K562 (cell line): ENCODE measurements around the gene SMARCC1. TPM values are rescaled to one million over a fixed set of nuclear protein-coding genes. Genes with fewer than 3 reads are reported as not detected.
"Not testable (repeated sequence)": the region's sequence is repeated elsewhere in the genome, so short reads cannot be mapped to it uniquely, and the experiment has no call there.

Experiments
- ATAC-seq: fragments of 200-7000 bp; cut with Tn5 transposase; 3 replicates; pipeline ENCODE4 v1.9.1; 2020; ENCODE audit warnings: moderate library complexity
- BruUV-seq: library from RNA; stranded (reverse); fragments of 400-500 nt; replicated peaks from 2 replicates; lab custom pipeline; 2021; lab: Mats Ljungman, UMichigan
- CTCF ChIA-PET: fragments of 300-600 bp; formaldehyde crosslinking; extraction: SDS; loops from one replicate; lab custom pipeline; 2021; ENCODE audit warnings: low intra/inter-chr PET ratio; lab: Yijun Ruan, JAX
- POLR2A ChIA-PET: fragments of 300-600, 350-650 bp; sonication (Branson Sonifier 250); formaldehyde crosslinking; extraction: SDS; loops from one replicate; lab custom pipeline; 2021; ENCODE audit warnings: antibody characterized with exemption, inconsistent platforms; lab: Yijun Ruan, JAX
- DNase-seq, 4 experiments: peaks; one replicate each; pipeline versions ENCODE4 v3.0.0 to v3.0.0-alpha.2; 2011 to 2018; ENCODE audit warnings: low spot score in 3 of 4, mixed read lengths in 3 of 4; ENCODE audit errors: extremely low read depth in 1 of 4
- FAIRE-seq: peaks from 2 replicates; lab custom pipeline; 2011; peaks lifted over from hg19 to GRCh38; lab: Jason Lieb, UNC
- H2AFZ ChIP-seq: 2 replicates; pipeline ENCODE4 v1.6.0; 2011; ENCODE audit warnings: low read depth, low read length, control low read depth, inconsistent platforms
- H3K27ac ChIP-seq: fragments of 200-600 bp; 3 replicates; pipeline ENCODE4 v1.8.0; 2011; ENCODE audit warnings: low read depth, mild to moderate bottlenecking, control low read depth, inconsistent platforms, low read length, moderate library complexity, mixed read lengths; ENCODE audit errors: extremely low read depth
- H3K27me3 ChIP-seq, 2 experiments: fragments of 300-600 bp in 1 of 2; 2 replicates in 1 of 2; 3 replicates in 1 of 2; pipeline versions ENCODE4 v1.6.0 to v1.8.0; 2011; ENCODE audit warnings: inconsistent platforms in 2 of 2, low read length in 2 of 2, mild to moderate bottlenecking in 1 of 2, mixed read lengths in 1 of 2, moderate library complexity in 1 of 2; ENCODE audit not compliant: control insufficient read depth in 2 of 2, insufficient read depth in 2 of 2
- H3K36me3 ChIP-seq: fragments of 300-600 bp; 3 replicates; pipeline ENCODE4 v1.8.0; 2011; ENCODE audit warnings: mild to moderate bottlenecking, low read length, inconsistent platforms; ENCODE audit not compliant: control insufficient read depth, insufficient read depth
- H3K4me1 ChIP-seq, 2 experiments: fragments of 200-600 bp in 1 of 2; replicated peaks in 1 of 2; 2 replicates in 1 of 2; 3 replicates in 1 of 2; pipeline versions ENCODE4 v1.5.1 to v1.8.0; 2011; ENCODE audit warnings: inconsistent platforms in 2 of 2, low read length in 2 of 2, mild to moderate bottlenecking in 1 of 2, mixed read lengths in 1 of 2, moderate library complexity in 1 of 2; ENCODE audit not compliant: control insufficient read depth in 2 of 2, insufficient read depth in 2 of 2
- H3K4me2 ChIP-seq: 2 replicates; pipeline ENCODE4 v1.6.1; 2011; ENCODE audit warnings: low read length, control low read depth, inconsistent platforms, mixed read lengths; ENCODE audit not compliant: insufficient read depth
- H3K4me3 ChIP-seq: fragments of 200-600 bp; sonication (generic), shearing (Covaris generic); 2 replicates; pipeline ENCODE4 v1.5.1; 2016; ENCODE audit warnings: control low read depth, inconsistent platforms
- H3K79me2 ChIP-seq: fragments of 200-600 bp; 3 replicates; pipeline ENCODE4 v1.8.0; 2011; ENCODE audit warnings: low read length, inconsistent platforms; ENCODE audit not compliant: control insufficient read depth, insufficient read depth
- H3K9ac ChIP-seq, 2 experiments: 2 replicates each; pipeline versions ENCODE4 v1.6.0 to v1.6.1; 2011; ENCODE audit warnings: low read depth in 2 of 2, low read length in 2 of 2, control low read depth in 1 of 2, inconsistent platforms in 1 of 2, mild to moderate bottlenecking in 1 of 2, mixed read lengths in 1 of 2; ENCODE audit not compliant: insufficient read depth in 1 of 2
- H3K9me1 ChIP-seq: one replicate; pipeline ENCODE4 v1.6.0; 2011; ENCODE audit warnings: inconsistent platforms, mild to moderate bottlenecking, low read length, moderate library complexity; ENCODE audit not compliant: control insufficient read depth, insufficient read depth
- H3K9me3 ChIP-seq: replicated peaks from 2 replicates; pipeline ENCODE4 v1.5.1; 2011; ENCODE audit warnings: low read depth, low read length, inconsistent platforms; ENCODE audit not compliant: control insufficient read depth, insufficient read depth
- H4K20me1 ChIP-seq: replicated peaks from 2 replicates; pipeline ENCODE4 v1.6.1; 2011; ENCODE audit warnings: low read length, inconsistent platforms, mixed read lengths; ENCODE audit not compliant: control insufficient read depth, insufficient read depth
- ADNP ChIP-seq: fragments of 200-800 bp; sonication (Bioruptor generic); IDR thresholded peaks from 2 replicates; pipeline ENCODE4 v1.6.1; 2016; ENCODE audit warnings: missing genetic modification characterization, missing compliant biosample characterization
- ARID1B ChIP-seq: fragments of 450-650 bp; IDR thresholded peaks from 2 replicates; pipeline ENCODE4 v1.6.1; 2016; ENCODE audit warnings: antibody characterized with exemption, mild to moderate bottlenecking, inconsistent platforms
- ATF3 ChIP-seq, 2 experiments: fragments of 450-650 bp in 1 of 2; sonication (generic) in 1 of 2; formaldehyde crosslinking in 1 of 2; IDR thresholded peaks in 1 of 2; conservative IDR thresholded peaks in 1 of 2; 2 replicates each; pipeline versions ENCODE4 v1.6.1 to v1.8.1; 2016 to 2023; ENCODE audit warnings: mild to moderate bottlenecking in 2 of 2, moderate library complexity in 2 of 2, inconsistent platforms in 1 of 2, missing genetic modification reagents in 1 of 2
- CBFA2T3 ChIP-seq: fragments of 450-650 bp; IDR thresholded peaks from 2 replicates; pipeline ENCODE4 v1.6.1; 2017
- CEBPB ChIP-seq: fragments of 450-650 bp; IDR thresholded peaks from 2 replicates; pipeline ENCODE4 v1.6.1; 2016; ENCODE audit warnings: missing genetic modification characterization, missing compliant biosample characterization
- CEBPG ChIP-seq, 3 experiments: fragments of 200-800 bp in 1 of 3; sonication (Bioruptor generic) in 1 of 3; sonication (generic) in 1 of 3; formaldehyde crosslinking in 1 of 3; IDR thresholded peaks in 2 of 3; conservative IDR thresholded peaks in 1 of 3; 2 replicates each; pipeline versions ENCODE4 v1.6.1 to v1.8.0; 2016 to 2022; ENCODE audit warnings: missing compliant biosample characterization in 2 of 3, missing genetic modification characterization in 2 of 3, mild to moderate bottlenecking in 1 of 3, missing genetic modification reagents in 1 of 3
- DPF2 ChIP-seq: fragments of 450-650 bp; IDR thresholded peaks from 2 replicates; pipeline ENCODE4 v1.6.1; 2016
- FOSL1 ChIP-seq: fragments of 200-800 bp; sonication (Bioruptor generic); conservative IDR thresholded peaks from 2 replicates; pipeline ENCODE4 v1.6.1; 2016; ENCODE audit warnings: missing genetic modification characterization, missing compliant biosample characterization
- HDAC1 ChIP-seq, 2 experiments: fragments of 450-650 bp; IDR thresholded peaks; 2 replicates each; pipeline ENCODE4 v1.6.1; 2016 to 2017; ENCODE audit warnings: inconsistent platforms in 1 of 2, mild to moderate bottlenecking in 1 of 2, moderate library complexity in 1 of 2
- JUND ChIP-seq, 2 experiments: IDR thresholded peaks; 2 replicates in 1 of 2; 3 replicates in 1 of 2; pipeline ENCODE4 v1.6.1; 2011; ENCODE audit warnings: borderline replicate concordance in 2 of 2, low read depth in 2 of 2, low read length in 2 of 2, improper control_type of control experiment in 1 of 2, missing biosample characterization in 1 of 2, missing genetic modification characterization in 1 of 2, missing genetic modification reagents in 1 of 2
- LARP7 ChIP-seq: fragments of 450-650 bp; IDR thresholded peaks from 2 replicates; pipeline ENCODE4 v1.6.1; 2016
- SMARCA4 ChIP-seq: fragments of 450-650 bp; IDR thresholded peaks from 2 replicates; pipeline ENCODE4 v1.6.1; 2016
- SMARCE1 ChIP-seq: fragments of 450-650 bp; IDR thresholded peaks from 2 replicates; pipeline ENCODE4 v1.7.1; 2016; ENCODE audit warnings: mild to moderate bottlenecking
- ZNF140 ChIP-seq: fragments of 250-450 bp; sonication (Bioruptor Pico); IDR thresholded peaks from 2 replicates; pipeline ENCODE4 v1.8.0; 2021; ENCODE audit warnings: moderate library complexity, mild to moderate bottlenecking, inconsistent platforms
- WGBS: fragments of 100-300 bp; shearing (Covaris generic); methylation state at CpG from one replicate; pipeline ENCODE4 v1.1.6; 2016; ENCODE audit warnings: low coverage, mixed read lengths; ENCODE audit not compliant: insufficient coverage; ENCODE audit errors: missing lambda C conversion rate; 5-methylcytosine and 5-hydroxymethylcytosine counted together
- in situ Hi-C: fragments of 300-500 bp; cut with MboI; formaldehyde crosslinking; loops from 4 replicates; pipeline ENCODE4 v1.15.0; 2018; ENCODE audit warnings: inconsistent platforms, mixed read lengths
- intact Hi-C: fragments of 100-400 bp; cut with micrococcal nuclease; formaldehyde crosslinking; loops from 2 replicates; pipeline ENCODE4 v1.14.2; 2022
- polyA plus RNA-seq, 8 experiments: library from polyadenylated mRNA; depleted of rRNA in 4 of 8; stranded (reverse) in 5 of 8; unstranded in 3 of 8; fragments of >200 nt; fragmentation: Nextera tagmentation in 2 of 8; fragmentation: Illumina TruSeq in 1 of 8; extraction: Ambion mirVana in 2 of 8; extraction: Trizol in 1 of 8; gene quantifications; 2 replicates each; pipeline versions ENCODE4 v1.2.1 to v1.2.3, GENCODE V29; 2011 to 2014; ENCODE audit warnings: inconsistent platforms in 1 of 8, missing spikeins in 1 of 8
- total RNA-seq, 7 experiments: library from RNA; depleted of rRNA in 6 of 7; stranded (reverse); fragments of >200 nt in 6 of 7; fragmentation: Illumina TruSeq in 2 of 7; extraction: Trizol in 2 of 7; gene quantifications; 2 replicates each; pipeline versions ENCODE4 v1.2.1 to v1.2.3, GENCODE V29; 2011 to 2021; ENCODE audit warnings: low replicate concordance in 1 of 7

Gene SMARCC1
- total and polyA plus RNA-seq, 9 of the 15 experiments (the other 6 are each of a cell fraction or from before 2014, with no cell fraction given): 20.7 to 199 (median 66.0) TPM

- no peak; the same call in 2 of the 3 replicates for ATAC-seq
- peak; percentile 36 for TF ChIP-seq CEBPB (tag)
- TF ChIP-seq ZNF140 (CRISPR knock-in tag): no peak
- Histone ChIP-seq H3K4me2 (no peak overlapping the region), H3K9me1 (no peaks in the 10 kb centered on the region), H3K27ac (no peak overlapping the region; the same call in 2 of the 3 replicates), H3K36me3 (peaks cover 75% of the 10 kb centered on the region), H3K79me2 (peaks cover 91% of the 10 kb centered on the region), H4K20me1 (peaks cover 8% of the 10 kb centered on the region; the same call in 1 of the 2 replicates), H3K4me1 (no peaks in the 10 kb centered on the region; a peak in 1 of 5 replicates), H3K9ac (no peak overlapping the region), H3K9me3 (no peaks in the 10 kb centered on the region), H3K4me3 (no peak overlapping the region), H3K27me3 (no peaks in the 10 kb centered on the region), H2AFZ (no peak overlapping the region)
- no peak for FAIRE-seq
- in situ Hi-C loops: no loop called here
- 74% methylated on average over 5 of the region's 5 CpGs for WGBS
- no TSS peak for BruUV-seq
- CTCF ChIA-PET: no interaction called here
- POLR2A ChIA-PET: interaction anchor here (0.6 to 2.3 kb wide), 8 partner anchors 14 to 166 kb away, joined by 3 to 5 read pairs (median 3); no protein-coding TSS in a partner anchor
- intact Hi-C loops: no loop called here
- DNase-seq: no peak
Observed at GRCh38 chr3:47743855-47744254, 37.8 kb downstream of the SMARCC1 start.

- H4K20me1 ChIP-seq; H3K4me1 ChIP-seq; FAIRE-seq; intact Hi-C loops; H3K9me3 ChIP-seq; H2AFZ ChIP-seq; BruUV-seq; CTCF ChIA-PET; in situ Hi-C loops; H3K9me1 ChIP-seq; H3K9ac ChIP-seq; H3K4me3 ChIP-seq; H3K27me3 ChIP-seq; H3K4me2 ChIP-seq; TF ChIP-seq ATF3 (CRISPR knock-in tag; conservative IDR thresholded peaks at IDR 0.05); CEBPG (CRISPR knock-in tag; IDR thresholded peaks at IDR 0.05): not testable (repeated sequence)
- Histone ChIP-seq H3K79me2 (peaks cover 89% of the 10 kb centered on the region), H3K36me3 (peaks cover 77% of the 10 kb centered on the region), H3K27ac (0 out of 3 replicates have a peak overlapping the region, but pooled peaks have one; percentile 0)
- POLR2A ChIA-PET: interaction anchor here (0.6 to 0.8 kb wide), 2 partner anchors 26 to 92 kb away, joined by 3 to 4 read pairs; no protein-coding TSS in a partner anchor
- ATAC-seq (peak; percentile 23), DNase-seq (peak in 1 of 4 experiments; percentile 48)
- WGBS: 19% methylated on average over 6 of the region's 6 CpGs
- TF ChIP-seq LARP7: 0 out of 2 replicates have a peak, but pooled peaks have one; percentile 29
- TF ChIP-seq FOSL1 (tag): peak; percentile 89
- peak; percentile 15; the same call in 1 of the 2 replicates for TF ChIP-seq CBFA2T3
- TF ChIP-seq DPF2: peak; percentile 66; the same call in 1 of the 2 replicates
- TF ChIP-seq ARID1B: peak; percentile 55
- TF ChIP-seq JUND (IDR thresholded peaks at IDR 0.05; ENCODE audit: borderline replicate concordance, low read depth, low read length): peak; percentile 84
- peak; percentile 79; the same call in 2 of the 3 replicates for TF ChIP-seq JUND (tag; IDR thresholded peaks at IDR 0.05; ENCODE audit: borderline replicate concordance, low read depth, low read length)
- peak; percentile 97 for TF ChIP-seq ADNP (tag)
- peak; percentile 88 for TF ChIP-seq ATF3 (IDR thresholded peaks at IDR 0.05)
- peak; percentile 48; the same call in 1 of the 2 replicates for TF ChIP-seq SMARCE1
- TF ChIP-seq SMARCA4: peak; percentile 59; the same call in 1 of the 2 replicates
- TF ChIP-seq CEBPG (tag; conservative IDR thresholded peaks at IDR 0.05 in 1 of 2, IDR thresholded peaks at IDR 0.05 in 1 of 2): 0 out of 4 replicates have a peak, but pooled peaks of 1 of the 2 experiments have one; percentile 7
- 0 out of 4 replicates have a peak, but pooled peaks of 1 of the 2 experiments have one; percentile 19 for TF ChIP-seq HDAC1 (IDR thresholded peaks at IDR 0.05)
Observed at GRCh38 chr3:47743352-47743751, 38.3 kb downstream of the SMARCC1 start.
